ENCODE results near the gene GPR156.
"Not testable (repeated sequence)": the region's sequence is repeated elsewhere in the genome, so short reads cannot be mapped to it uniquely, and the experiment has no call there.

GRCh38 chr3:120323761-120324160, 38.7 kb upstream of the GPR156 start:
- not testable (repeated sequence) for TF ChIP-seq EZH2 (IDR thresholded peaks at IDR 0.05; ENCODE audit: borderline replicate concordance, low read depth, low read length, severe bottlenecking); POLR2AphosphoS5 (IDR thresholded peaks at IDR 0.05; ENCODE audit: insufficient read depth, low read depth, low read length)

All from endothelial cell of umbilical vein (primary cell).